GM18508 (cell line): ENCODE data around the gene TAF15.

Experiments used
- ATAC-seq: cut with Tn5 transposase; IDR thresholded peaks from one replicate; pipeline ENCODE4 v1.9.1; 2021; ENCODE audit warnings: moderate number of reproducible peaks; ENCODE audit not compliant: insufficient read depth, unreplicated experiment

Gene TAF15

GRCh38 chr17:35784895-35785294, 24.4 kb upstream of the TAF15 start:
- no peak for ATAC-seq

GRCh38 chr17:35786941-35787432, 22.3 kb upstream of the TAF15 start:
- no peak for ATAC-seq

- ATAC-seq: no peak
Observed at GRCh38 chr17:35788477-35789368, 20.6 kb upstream of the TAF15 start.

- no peak for ATAC-seq
Observed at GRCh38 chr17:35790841-35791240, 18.4 kb upstream of the TAF15 start.

GRCh38 chr17:35791681-35792350, 17.5 kb upstream of the TAF15 start:
- no peak for ATAC-seq

DNA sequence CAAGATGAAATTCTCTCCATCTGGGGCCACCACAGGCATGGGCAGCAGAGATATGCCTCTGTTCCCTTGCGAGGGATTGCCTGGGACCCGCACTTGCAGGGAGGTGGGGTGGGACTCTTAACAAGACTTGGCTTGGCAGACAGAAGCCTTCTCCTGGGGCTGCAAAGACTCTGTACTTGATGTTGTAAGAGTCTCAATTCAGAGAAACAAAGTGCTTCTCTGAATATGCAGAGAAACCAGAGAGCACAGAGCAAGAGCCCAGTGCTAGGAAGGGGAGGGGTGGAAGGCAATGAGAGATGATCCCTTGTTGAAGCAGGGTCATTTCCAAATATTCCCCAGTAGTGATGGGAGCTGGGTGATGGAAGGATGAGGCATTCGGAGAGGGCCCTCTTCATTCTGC, 16.0 kb upstream of the TAF15 start:
- no peak for ATAC-seq

DNA sequence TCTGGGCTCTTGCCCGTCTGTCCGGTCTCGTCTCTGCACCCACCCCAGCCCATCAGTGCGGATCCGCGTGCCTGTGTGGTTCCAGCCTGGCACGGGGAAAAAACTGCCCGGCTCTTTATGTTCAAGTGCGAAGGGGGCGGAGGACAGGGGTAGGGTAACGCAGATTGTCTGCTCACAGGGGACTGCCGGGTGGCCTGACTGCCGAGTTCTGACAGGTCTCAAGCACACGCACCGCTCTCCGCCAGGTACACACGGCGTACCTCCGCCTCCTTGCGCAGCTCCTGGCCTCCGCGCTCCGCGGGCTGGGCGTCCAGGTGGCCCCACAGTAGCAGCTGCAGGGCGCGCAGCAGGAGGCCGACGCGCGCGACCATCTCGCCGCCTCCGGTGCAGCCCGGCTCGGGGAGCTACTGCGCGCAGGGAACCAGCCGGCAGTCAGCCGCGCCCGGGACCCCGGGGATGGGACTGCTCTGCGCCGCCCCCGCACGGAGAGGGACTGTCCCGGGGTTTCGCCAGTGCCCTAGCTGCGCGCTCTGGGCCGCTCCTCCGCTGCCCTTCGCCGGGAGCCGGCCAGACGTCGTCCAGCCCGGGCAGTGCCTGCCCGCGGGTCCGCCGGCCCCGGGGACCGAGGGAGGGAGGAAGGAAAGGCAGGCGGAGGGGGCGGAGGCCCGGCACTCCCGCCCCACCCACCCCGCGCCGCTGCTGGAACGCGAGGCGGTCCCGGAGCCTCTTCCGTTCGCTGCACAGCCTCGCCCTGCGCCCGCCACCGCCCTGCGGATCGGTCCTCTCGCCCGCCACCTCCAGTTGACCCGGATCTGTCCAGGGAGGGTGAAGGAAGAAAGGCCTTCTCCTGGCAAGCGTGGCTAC, 14.0 kb upstream of the TAF15 start, which contains the start of gene MMP28:
Gene MMP28, minus strand, starts transcription at position 635 of the 864 bp plus-strand sequence. Its CDS starts 264 bp downstream, at position 371.
- no peak for ATAC-seq

DNA sequence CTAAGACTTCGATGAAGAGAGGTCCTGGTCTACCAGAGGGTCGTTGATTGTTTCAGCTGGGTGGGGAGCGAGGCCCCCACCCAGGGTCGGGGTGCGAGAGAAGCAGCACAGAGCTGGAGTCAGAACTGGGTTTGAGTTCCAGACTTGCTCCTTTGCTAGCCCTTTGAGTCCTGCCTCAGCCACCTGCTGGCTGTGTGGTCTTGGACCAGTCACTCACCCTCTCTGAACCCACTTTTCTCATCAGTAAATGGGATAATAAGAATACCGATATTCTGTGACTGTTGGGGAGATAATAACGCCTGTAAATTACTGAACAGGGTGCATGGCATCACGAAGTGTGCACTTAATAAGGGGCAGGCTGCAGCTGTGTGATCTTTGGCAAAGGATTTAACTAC, 13.4 kb upstream of the TAF15 start:
- ATAC-seq: no peak

DNA sequence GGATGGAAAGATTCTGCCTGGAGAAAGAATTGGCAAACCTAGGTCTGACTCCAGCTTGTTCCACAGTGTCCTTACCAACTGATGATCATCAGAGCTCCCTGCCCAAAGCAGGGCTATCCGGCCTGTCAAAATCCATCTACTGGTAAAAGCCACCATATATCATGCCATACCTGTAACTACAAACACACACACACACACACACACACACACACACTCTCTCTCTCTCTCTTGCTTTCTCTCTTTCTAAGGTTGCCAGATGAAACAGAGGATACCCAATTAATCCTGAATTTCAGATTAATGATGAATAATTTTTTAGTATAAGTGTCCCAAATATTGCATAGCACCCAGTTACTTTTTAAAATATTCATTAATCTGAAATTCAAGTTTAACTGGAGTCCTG, 12.3 kb upstream of the TAF15 start:
- no peak for ATAC-seq

- ATAC-seq: no peak
Observed at GRCh38 chr17:35797370-35797769, 11.9 kb upstream of the TAF15 start.

GRCh38 chr17:35797918-35798317, 11.4 kb upstream of the TAF15 start:
- ATAC-seq: no peak

DNA sequence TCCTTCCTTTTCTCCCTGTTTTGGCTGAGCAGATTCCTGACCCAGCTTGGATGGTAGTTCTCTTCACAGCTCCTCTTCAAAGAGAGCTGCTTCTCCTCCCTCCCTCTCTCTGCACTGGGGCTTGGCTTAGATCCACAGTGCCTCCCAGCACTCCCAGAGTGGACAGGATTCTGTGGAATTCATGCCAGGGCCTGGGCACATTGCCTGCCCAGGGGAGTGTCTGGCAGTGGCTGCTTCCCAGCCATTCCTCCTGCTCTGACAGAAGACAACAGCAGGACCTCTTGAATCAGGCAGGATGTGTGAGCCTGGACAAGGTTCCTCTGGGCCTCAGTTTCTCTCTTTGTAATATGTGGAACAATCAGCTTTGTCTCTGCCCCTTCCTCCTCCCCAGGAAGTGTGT, 9.3 kb upstream of the TAF15 start:
- ATAC-seq: no peak

DNA sequence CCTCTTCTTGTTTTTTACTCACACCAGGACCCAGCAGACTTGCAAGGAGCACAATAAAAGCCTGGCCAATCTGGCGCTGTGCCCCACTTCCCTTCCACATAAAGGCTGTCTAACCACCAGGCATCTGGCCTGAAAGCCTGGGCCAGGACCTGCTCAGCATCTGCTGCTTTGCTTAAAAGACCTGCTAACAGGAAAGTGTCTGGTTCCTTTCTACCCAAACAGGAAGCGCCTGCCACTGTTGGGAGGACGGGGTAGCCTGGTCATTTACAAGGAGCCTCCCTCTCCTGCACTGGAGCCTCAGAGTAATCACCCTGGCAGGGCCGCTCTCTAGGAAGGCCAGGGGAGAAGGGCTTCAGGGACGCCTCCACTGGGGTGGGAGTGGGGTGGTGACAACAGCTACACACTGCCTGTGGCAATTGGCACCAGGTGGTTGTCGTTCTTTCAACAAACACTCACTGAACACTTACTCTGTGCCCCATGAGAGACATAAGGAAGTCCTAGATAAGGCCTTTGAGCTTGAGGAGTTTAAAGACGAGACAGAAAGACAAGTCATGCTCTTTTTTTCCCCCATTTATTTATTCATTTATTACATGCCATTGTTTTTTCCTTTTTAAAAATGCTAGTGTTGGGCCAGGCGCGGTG, 7.6 kb upstream of the TAF15 start:
- no peak for ATAC-seq

GRCh38 chr17:35804658-35805192, 4.6 kb upstream of the TAF15 start:
- ATAC-seq: no peak

- ATAC-seq: no peak
Observed at GRCh38 chr17:35807371-35808144, 1.7 kb upstream of the TAF15 start.

GRCh38 chr17:35808240-35808961, 883 bp upstream of the TAF15 start:
- ATAC-seq: no peak

GRCh38 chr17:35809855-35810461, 674 bp downstream of the TAF15 start:
- ATAC-seq: no peak

- no peak for ATAC-seq
Observed at GRCh38 chr17:35811759-35812158, 2.5 kb downstream of the TAF15 start.
